ENCODE data around the gene RASSF8. TPM values are rescaled to one million over a fixed set of nuclear protein-coding genes. Genes with fewer than 3 reads are reported as not detected.
"Not testable (repeated sequence)": the region's sequence is repeated elsewhere in the genome, so short reads cannot be mapped to it uniquely, and the experiment has no call there.

The RASSF8 gene
- total and polyA plus RNA-seq, 3 experiments from 2014 or later = 0.31 TPM; not detected in 2

DNA sequence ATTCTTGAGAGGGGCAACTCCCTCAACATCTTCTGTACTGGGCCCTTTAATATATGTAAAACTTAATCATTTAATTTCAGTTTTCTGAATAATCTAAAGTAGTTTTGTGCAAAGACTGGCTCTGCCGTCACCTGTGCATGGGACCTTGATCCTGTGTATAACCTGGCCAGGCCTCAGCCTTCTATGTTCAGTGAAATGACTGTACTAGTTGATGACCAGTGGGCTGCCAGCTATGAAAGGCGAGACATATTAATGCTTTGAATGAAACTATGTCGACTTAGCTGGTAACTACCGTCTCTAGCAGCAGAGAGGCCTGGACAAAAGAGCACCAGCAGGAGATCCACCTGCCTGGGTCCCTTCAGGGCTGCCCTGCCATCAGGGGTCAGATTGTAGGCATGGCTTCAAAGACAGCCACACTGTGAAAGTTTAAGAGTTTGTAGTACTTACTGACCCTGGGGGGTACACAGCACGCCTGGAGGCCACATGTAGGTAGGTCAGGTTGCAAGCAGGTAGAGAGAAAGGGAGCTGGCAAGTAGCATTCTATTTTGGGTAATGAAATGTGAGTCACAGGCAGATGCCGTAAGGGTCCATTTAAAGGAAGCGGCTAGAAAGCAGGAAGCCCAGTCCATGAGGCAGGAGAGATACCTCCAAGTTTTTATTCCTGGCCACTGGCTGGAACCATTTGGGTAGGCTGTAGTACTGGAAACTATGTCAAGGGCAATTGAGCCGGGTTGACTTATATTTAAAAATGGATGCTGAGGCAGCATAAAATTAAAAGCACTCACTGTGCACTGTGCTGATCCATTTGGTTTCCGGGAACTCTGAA is 89.1 kb downstream of the RASSF8 start:
- POLR2A ChIA-PET = no interaction called here
- Mint-ChIP-seq H3K4me3 (no peak overlapping the region), H3K27ac (no peak overlapping the region)

DNA sequence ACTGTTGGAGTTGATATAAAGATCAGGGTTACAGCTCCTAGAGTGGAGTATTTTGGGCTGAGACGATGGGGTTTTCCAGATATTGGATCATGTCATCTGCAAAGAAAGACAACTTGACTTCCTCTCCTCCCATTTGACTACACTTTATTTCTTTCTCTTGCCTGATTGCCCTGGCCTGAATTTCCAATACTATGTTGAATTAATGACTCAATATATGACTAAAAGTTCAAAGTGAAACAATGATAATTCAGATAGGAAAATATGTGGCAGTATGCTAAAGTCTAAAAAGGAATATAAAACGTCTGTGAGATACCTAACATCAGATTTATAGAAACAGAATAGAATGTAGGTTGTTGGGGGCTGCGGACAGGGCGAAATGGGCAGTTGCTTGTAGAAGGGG is 94.2 kb downstream of the RASSF8 start:
- ChIA-PET POLR2A (no interaction called here), CTCF (no interaction called here)
- H3K27ac ChIP-seq (ENCODE audit: low read depth, low read length) = no peak overlapping the region
- no peak overlapping the region for H3K4me3 Mint-ChIP-seq
- H3K27me3 ChIP-seq (ENCODE audit: insufficient read depth, low read length, poor library complexity, severe bottlenecking) = no peaks in the 10 kb centered on the region
- H3K36me3 Mint-ChIP-seq = no peaks in the 10 kb centered on the region
- H3K9me3 ChIP-seq (ENCODE audit: low read length) = no peaks in the 10 kb centered on the region
- no peaks in the 10 kb centered on the region for H3K36me3 ChIP-seq (ENCODE audit: insufficient read depth, low read length)
- H3K4me1 ChIP-seq (ENCODE audit: insufficient read depth, low read length) = no peaks in the 10 kb centered on the region
- DNase-seq = no peak
- no peak overlapping the region for H3K27ac Mint-ChIP-seq
- no peaks in the 10 kb centered on the region for H3K4me1 Mint-ChIP-seq
- H3K9me3 Mint-ChIP-seq = no peaks in the 10 kb centered on the region
- no peak overlapping the region for H3K4me3 ChIP-seq (ENCODE audit: low read length)
- H3K27me3 Mint-ChIP-seq = peaks cover 4 to 5% of the 10 kb centered on the region in 2 donors

More for the DNA sequence above, 89.1 kb downstream of the RASSF8 start:
- H3K36me3 Mint-ChIP-seq = no peaks in the 10 kb centered on the region
- Histone ChIP-seq H3K9me3 (ENCODE audit: low read length) (no peaks in the 10 kb centered on the region), H3K36me3 (ENCODE audit: insufficient read depth, low read length) (no peaks in the 10 kb centered on the region), H3K27me3 (ENCODE audit: insufficient read depth, low read length, poor library complexity, severe bottlenecking) (no peaks in the 10 kb centered on the region), H3K27ac (ENCODE audit: low read depth, low read length) (no peak overlapping the region), H3K4me3 (ENCODE audit: low read length) (no peak overlapping the region), H3K4me1 (ENCODE audit: insufficient read depth, low read length) (no peaks in the 10 kb centered on the region)
- peaks cover 4 to 9% of the 10 kb centered on the region in 2 donors for H3K27me3 Mint-ChIP-seq
- DNase-seq = no peak
- no peaks in the 10 kb centered on the region for H3K9me3 Mint-ChIP-seq
- CTCF ChIA-PET = no interaction called here
- H3K4me1 Mint-ChIP-seq = no peaks in the 10 kb centered on the region

DNA sequence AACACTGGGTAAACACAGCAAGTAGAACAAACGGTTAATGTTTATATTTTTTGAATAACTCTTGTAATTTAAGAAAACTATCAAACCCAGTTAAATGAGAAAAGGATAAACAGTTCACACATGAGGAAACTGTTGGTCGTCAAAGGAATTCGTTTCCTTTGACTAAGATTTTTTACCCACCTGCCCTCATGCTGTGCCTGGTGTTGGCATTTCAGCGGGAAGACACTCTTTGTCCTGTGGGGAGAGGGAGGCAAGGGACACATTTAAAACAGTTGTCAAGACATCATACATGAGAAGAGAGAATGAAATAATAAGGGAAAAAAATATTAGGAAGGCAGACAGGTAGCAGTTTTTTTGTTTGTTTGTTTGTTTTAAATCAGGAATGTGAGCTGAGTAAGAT is 95.9 kb downstream of the RASSF8 start:
- no peaks in the 10 kb centered on the region for H3K4me1 ChIP-seq (ENCODE audit: insufficient read depth, low read length)
- H3K9me3 ChIP-seq (ENCODE audit: low read length) = no peaks in the 10 kb centered on the region
- Mint-ChIP-seq H3K4me1 (no peaks in the 10 kb centered on the region), H3K27ac (no peak overlapping the region), H3K27me3 (peaks cover 0 to 5% of the 10 kb centered on the region in 2 donors), H3K9me3 (peaks cover 0 to 3% (median 0%) of the 10 kb centered on the region in 5 donors), H3K4me3 (no peak overlapping the region), H3K36me3 (no peaks in the 10 kb centered on the region)
- H3K36me3 ChIP-seq (ENCODE audit: insufficient read depth, low read length) = no peaks in the 10 kb centered on the region
- no peak overlapping the region for H3K4me3 ChIP-seq (ENCODE audit: low read length)
- no peaks in the 10 kb centered on the region for H3K27me3 ChIP-seq (ENCODE audit: insufficient read depth, low read length, poor library complexity, severe bottlenecking)
- ChIA-PET CTCF (no interaction called here), POLR2A (no interaction called here)
- DNase-seq = no peak
- H3K27ac ChIP-seq (ENCODE audit: low read depth, low read length) = no peak overlapping the region

DNA sequence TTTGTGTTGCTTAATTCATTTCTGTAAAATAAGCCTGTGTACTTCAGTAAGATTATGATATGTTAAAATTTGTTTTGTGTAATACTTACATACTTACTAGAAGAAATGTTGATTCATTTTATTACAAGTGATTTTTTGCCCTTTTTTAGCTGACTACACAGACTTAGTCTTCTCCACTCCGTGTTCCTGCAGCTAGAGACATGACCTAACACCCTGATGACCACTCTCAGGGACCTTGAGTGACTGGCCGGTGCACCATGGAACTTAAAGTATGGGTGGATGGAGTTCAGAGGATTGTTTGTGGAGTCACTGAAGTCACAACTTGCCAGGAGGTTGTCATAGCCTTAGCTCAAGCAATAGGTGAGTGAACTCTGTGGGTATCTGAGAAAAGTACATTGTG is 96.6 kb downstream of the RASSF8 start:
- no peaks in the 10 kb centered on the region for H3K9me3 ChIP-seq (ENCODE audit: low read length)
- no peaks in the 10 kb centered on the region for H3K36me3 ChIP-seq (ENCODE audit: insufficient read depth, low read length)
- no peaks in the 10 kb centered on the region for H3K4me1 Mint-ChIP-seq
- no peak for DNase-seq
- H3K4me3 Mint-ChIP-seq = no peak overlapping the region
- no peaks in the 10 kb centered on the region for H3K36me3 Mint-ChIP-seq
- H3K4me1 ChIP-seq (ENCODE audit: insufficient read depth, low read length) = no peaks in the 10 kb centered on the region
- H3K27me3 Mint-ChIP-seq = peaks cover 0 to 5% of the 10 kb centered on the region in 2 donors
- H3K27ac ChIP-seq (ENCODE audit: low read depth, low read length) = no peak overlapping the region
- H3K9me3 Mint-ChIP-seq = peaks cover 0 to 3% (median 0%) of the 10 kb centered on the region in 5 donors
- H3K27me3 ChIP-seq (ENCODE audit: insufficient read depth, low read length, poor library complexity, severe bottlenecking) = no peaks in the 10 kb centered on the region
- ChIA-PET CTCF (no interaction called here), POLR2A (no interaction called here)
- H3K4me3 ChIP-seq (ENCODE audit: low read length) = no peak overlapping the region
- no peak overlapping the region for H3K27ac Mint-ChIP-seq

DNA sequence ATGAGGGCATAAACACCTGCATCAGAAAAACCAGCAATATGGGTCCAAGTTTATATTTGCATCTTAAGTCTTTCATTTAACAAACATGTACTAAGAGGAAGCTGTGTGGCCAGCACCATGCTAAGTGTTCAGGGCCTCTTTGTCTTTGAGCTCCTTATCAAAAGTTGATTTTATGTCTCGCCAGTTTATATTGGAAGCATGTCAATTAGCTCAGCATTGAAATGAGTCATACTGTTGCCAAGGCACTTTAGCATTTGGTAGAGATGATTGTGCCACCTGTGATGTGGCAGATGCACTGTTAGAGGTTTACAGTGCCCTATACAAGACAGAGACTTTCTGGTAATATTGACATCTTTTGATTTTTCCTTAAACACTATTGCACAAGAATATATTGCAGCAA is 97.9 kb downstream of the RASSF8 start:
- Histone ChIP-seq H3K27me3 (ENCODE audit: insufficient read depth, low read length, poor library complexity, severe bottlenecking) (no peaks in the 10 kb centered on the region), H3K27ac (ENCODE audit: low read depth, low read length) (no peak overlapping the region), H3K36me3 (ENCODE audit: insufficient read depth, low read length) (no peaks in the 10 kb centered on the region), H3K4me1 (ENCODE audit: insufficient read depth, low read length) (no peaks in the 10 kb centered on the region), H3K9me3 (ENCODE audit: low read length) (no peaks in the 10 kb centered on the region), H3K4me3 (ENCODE audit: low read length) (no peak overlapping the region)
- Mint-ChIP-seq H3K4me3 (no peak overlapping the region), H3K36me3 (no peaks in the 10 kb centered on the region), H3K4me1 (no peaks in the 10 kb centered on the region), H3K27me3 (peaks cover under 1 to 3% of the 10 kb centered on the region in 2 donors), H3K27ac (no peak overlapping the region), H3K9me3 (peaks cover 0 to 3% (median 0%) of the 10 kb centered on the region in 5 donors)
- no peak for DNase-seq
- ChIA-PET CTCF (no interaction called here), POLR2A (no interaction called here)

DNA sequence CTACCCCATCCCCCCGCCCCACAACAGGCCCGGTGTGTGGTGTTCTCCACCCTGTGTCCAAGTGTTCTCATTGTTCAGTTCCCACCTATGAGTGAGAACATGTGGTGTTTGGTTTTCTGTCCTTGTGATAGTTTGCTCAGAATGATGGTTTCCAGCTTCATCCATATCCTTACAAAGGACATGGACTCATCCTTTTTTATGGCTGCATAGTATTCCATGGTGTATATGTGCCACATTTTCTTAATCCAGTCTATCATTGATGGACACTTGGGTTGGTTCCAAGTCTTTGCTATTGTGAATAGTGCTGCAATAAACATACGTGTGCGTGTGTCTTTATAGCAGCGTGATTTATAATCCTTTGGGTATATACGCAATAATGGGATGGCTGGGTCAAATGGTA is 98.8 kb downstream of the RASSF8 start:
- H3K27me3 Mint-ChIP-seq; H3K36me3 Mint-ChIP-seq; POLR2A ChIA-PET; H3K9me3 Mint-ChIP-seq; H3K27ac Mint-ChIP-seq; H3K4me1 ChIP-seq (ENCODE audit: insufficient read depth, low read length); H3K27me3 ChIP-seq (ENCODE audit: insufficient read depth, low read length, poor library complexity, severe bottlenecking); H3K4me3 ChIP-seq (ENCODE audit: low read length); H3K36me3 ChIP-seq (ENCODE audit: insufficient read depth, low read length); H3K27ac ChIP-seq (ENCODE audit: low read depth, low read length); H3K4me3 Mint-ChIP-seq; CTCF ChIA-PET; H3K4me1 Mint-ChIP-seq; H3K9me3 ChIP-seq (ENCODE audit: low read length); DNase-seq: not testable (repeated sequence)

DNA sequence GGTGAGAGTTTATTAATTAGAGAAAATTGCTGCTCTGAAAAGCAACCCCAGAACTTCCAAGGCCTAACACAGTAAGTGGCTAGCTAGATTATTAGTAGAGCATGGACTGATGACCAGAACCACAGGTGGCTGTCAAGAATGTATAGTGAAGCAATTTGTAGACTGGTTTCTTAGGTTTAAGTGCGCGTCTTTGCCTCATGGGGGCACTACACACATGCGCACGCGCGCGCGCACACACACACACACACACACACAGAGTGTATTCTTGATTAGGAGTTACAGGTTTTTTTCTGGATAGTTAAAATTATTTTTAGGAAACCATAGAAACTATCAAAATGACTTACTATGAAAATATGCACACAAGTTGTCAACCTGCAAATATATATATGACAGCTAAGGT is 99.8 kb downstream of the RASSF8 start:
- CTCF ChIA-PET = no interaction called here
- H3K27me3 ChIP-seq (ENCODE audit: insufficient read depth, low read length, poor library complexity, severe bottlenecking) = no peaks in the 10 kb centered on the region
- H3K27ac Mint-ChIP-seq = no peak overlapping the region
- no peaks in the 10 kb centered on the region for H3K36me3 Mint-ChIP-seq
- peaks cover 0 to 3% (median 0%) of the 10 kb centered on the region in 5 donors for H3K9me3 Mint-ChIP-seq
- H3K4me1 ChIP-seq (ENCODE audit: insufficient read depth, low read length) = no peaks in the 10 kb centered on the region
- no peak for DNase-seq
- no peak overlapping the region for H3K27ac ChIP-seq (ENCODE audit: low read depth, low read length)
- no peaks in the 10 kb centered on the region for H3K4me1 Mint-ChIP-seq
- H3K4me3 ChIP-seq (ENCODE audit: low read length) = no peak overlapping the region
- POLR2A ChIA-PET = no interaction called here
- H3K4me3 Mint-ChIP-seq = no peak overlapping the region
- no peaks in the 10 kb centered on the region for H3K36me3 ChIP-seq (ENCODE audit: insufficient read depth, low read length)
- no peaks in the 10 kb centered on the region for H3K9me3 ChIP-seq (ENCODE audit: low read length)
- peaks cover 0 to 11% of the 10 kb centered on the region in 2 donors for H3K27me3 Mint-ChIP-seq

DNA sequence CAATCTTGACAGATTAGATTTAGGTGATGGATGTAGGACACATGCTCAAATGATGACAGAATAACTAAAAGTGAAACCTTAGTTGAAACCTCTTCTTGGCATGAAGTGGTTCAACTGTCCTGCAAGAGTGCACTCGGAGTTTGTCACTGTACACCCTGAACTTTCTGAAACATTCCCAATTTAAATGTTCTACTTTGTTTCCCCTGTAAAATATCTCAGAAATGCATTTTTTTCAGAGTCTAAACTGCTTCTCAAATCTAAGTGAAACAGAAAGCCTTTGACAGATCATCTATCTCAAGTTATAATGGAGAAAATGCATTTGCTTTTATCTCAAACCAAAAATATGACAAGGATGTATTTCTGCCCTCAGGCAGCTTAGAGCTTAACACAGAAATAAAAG is 100.3 kb downstream of the RASSF8 start:
- no peak for DNase-seq
- H3K9me3 Mint-ChIP-seq = peaks cover 0 to 3% (median 0%) of the 10 kb centered on the region in 5 donors
- H3K27me3 Mint-ChIP-seq = peaks cover 0 to 13% of the 10 kb centered on the region in 2 donors
- Histone ChIP-seq H3K4me3 (ENCODE audit: low read length) (no peak overlapping the region), H3K27ac (ENCODE audit: low read depth, low read length) (no peak overlapping the region), H3K27me3 (ENCODE audit: insufficient read depth, low read length, poor library complexity, severe bottlenecking) (no peaks in the 10 kb centered on the region), H3K36me3 (ENCODE audit: insufficient read depth, low read length) (no peaks in the 10 kb centered on the region), H3K9me3 (ENCODE audit: low read length) (no peaks in the 10 kb centered on the region), H3K4me1 (ENCODE audit: insufficient read depth, low read length) (no peaks in the 10 kb centered on the region)
- ChIA-PET POLR2A (no interaction called here), CTCF (no interaction called here)
- no peak overlapping the region for H3K27ac Mint-ChIP-seq
- no peaks in the 10 kb centered on the region for H3K36me3 Mint-ChIP-seq
- no peak overlapping the region for H3K4me3 Mint-ChIP-seq
- no peaks in the 10 kb centered on the region for H3K4me1 Mint-ChIP-seq

Data from CD8-positive, alpha-beta memory T cell (primary cell).